22Rv1 (cell line): Measurements from ENCODE around the gene HSDL1.

Experiments used
- ZFX ChIP-seq: fragments of 450-650 bp; IDR thresholded peaks from 2 replicates; pipeline ENCODE4 v1.6.1; 2017; ENCODE audit warnings: antibody characterized with exemption, borderline replicate concordance
- TF ChIP-seq, protein P1 (sequence below): fragments of 450-650 bp; IDR thresholded peaks from 2 replicates; pipeline ENCODE4 v1.5.1; 2017; ENCODE audit warnings: mild to moderate bottlenecking

- TF ChIP-seq, protein P1, sequence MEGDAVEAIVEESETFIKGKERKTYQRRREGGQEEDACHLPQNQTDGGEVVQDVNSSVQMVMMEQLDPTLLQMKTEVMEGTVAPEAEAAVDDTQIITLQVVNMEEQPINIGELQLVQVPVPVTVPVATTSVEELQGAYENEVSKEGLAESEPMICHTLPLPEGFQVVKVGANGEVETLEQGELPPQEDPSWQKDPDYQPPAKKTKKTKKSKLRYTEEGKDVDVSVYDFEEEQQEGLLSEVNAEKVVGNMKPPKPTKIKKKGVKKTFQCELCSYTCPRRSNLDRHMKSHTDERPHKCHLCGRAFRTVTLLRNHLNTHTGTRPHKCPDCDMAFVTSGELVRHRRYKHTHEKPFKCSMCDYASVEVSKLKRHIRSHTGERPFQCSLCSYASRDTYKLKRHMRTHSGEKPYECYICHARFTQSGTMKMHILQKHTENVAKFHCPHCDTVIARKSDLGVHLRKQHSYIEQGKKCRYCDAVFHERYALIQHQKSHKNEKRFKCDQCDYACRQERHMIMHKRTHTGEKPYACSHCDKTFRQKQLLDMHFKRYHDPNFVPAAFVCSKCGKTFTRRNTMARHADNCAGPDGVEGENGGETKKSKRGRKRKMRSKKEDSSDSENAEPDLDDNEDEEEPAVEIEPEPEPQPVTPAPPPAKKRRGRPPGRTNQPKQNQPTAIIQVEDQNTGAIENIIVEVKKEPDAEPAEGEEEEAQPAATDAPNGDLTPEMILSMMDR = no peak
- no peak for TF ChIP-seq ZFX
Observed at GRCh38 chr16:84181144-84181915, 36.4 kb upstream of the HSDL1 start.
